Vagina (tissue), 2 donors: ENCODE results near the gene VPS8. TPM values are rescaled to one million over a fixed set of nuclear protein-coding genes. Genes with fewer than 3 reads are reported as not detected.

Experiments
- DNase-seq, 2 donors: peaks; one replicate each; pipeline ENCODE4 v3.0.0-alpha.2; 2017; ENCODE audit errors: extremely low spot score in 2 of 2
- H3K27ac ChIP-seq: fragments of 200-600 bp; sonication (generic); one replicate; pipeline ENCODE4 v1.5.1; 2019
- H3K27me3 ChIP-seq: fragments of 200-600 bp; sonication (generic); one replicate; pipeline ENCODE4 v1.5.1; 2019
- H3K36me3 ChIP-seq, 2 donors: fragments of 200-600 bp; sonication (generic); one replicate each; pipeline ENCODE4 v1.5.1; 2017 to 2019
- H3K4me1 ChIP-seq: fragments of 200-600 bp; sonication (generic); one replicate; pipeline ENCODE4 v1.5.1; 2019
- H3K4me3 ChIP-seq, 2 donors: fragments of 200-600 bp; sonication (generic); 1 replicate in 1 of 2; 2 replicates in 1 of 2; pipeline ENCODE4 v1.5.1; 2016 to 2019
- H3K9me3 ChIP-seq: fragments of 200-600 bp; sonication (generic); one replicate; pipeline ENCODE4 v1.5.1; 2019
- CTCF ChIP-seq, 3 experiments: fragments of 450-650 bp in 2 of 3; fragments of 200-600 bp in 1 of 3; sonication (generic) in 1 of 3; IDR thresholded peaks; one replicate each; pipeline ENCODE4 v1.5.1; 2017 to 2019; ENCODE audit warnings: antibody characterized with exemption in 3 of 3, mild to moderate bottlenecking in 2 of 3, moderate library complexity in 2 of 3
- POLR2A ChIP-seq, 2 donors: fragments of 450-650 bp; IDR thresholded peaks; one replicate each; pipeline ENCODE4 v1.6.1; 2017; ENCODE audit warnings: antibody characterized with exemption in 2 of 2, mild to moderate bottlenecking in 2 of 2, moderate library complexity in 2 of 2
- POLR2AphosphoS5 ChIP-seq, 2 donors: sonication (generic); formaldehyde crosslinking; IDR thresholded peaks; one replicate each; pipeline ENCODE4 v1.9.0; 2017; ENCODE audit warnings: antibody characterized with exemption in 2 of 2, mild to moderate bottlenecking in 2 of 2, low read depth in 1 of 2; ENCODE audit not compliant: insufficient read depth in 1 of 2
- intact Hi-C: fragments of 100-400 bp; cut with DNase I; formaldehyde crosslinking; loops from one replicate; pipeline ENCODE4 v1.15.1; 2023
- total RNA-seq: library from RNA; depleted of rRNA; stranded (reverse); fragments of >200 nt; gene quantifications from one replicate; pipeline ENCODE4 v1.2.3, GENCODE V29; 2016

Gene VPS8
- total RNA-seq, 1 donor from 2014 or later: 52.3 TPM

- Histone ChIP-seq H3K36me3 (peaks cover 0 to 9% of the 10 kb centered on the region in 2 donors), H3K4me3 (no peak overlapping the region), H3K27me3 (no peaks in the 10 kb centered on the region), H3K9me3 (no peaks in the 10 kb centered on the region), H3K4me1 (no peaks in the 10 kb centered on the region), H3K27ac (no peak overlapping the region)
- intact Hi-C loops: no loop called here
- no peak for DNase-seq
- no peak for TF ChIP-seq POLR2A (IDR thresholded peaks at IDR 0.05)
- TF ChIP-seq CTCF (IDR thresholded peaks at IDR 0.05): no peak
- TF ChIP-seq POLR2AphosphoS5 (IDR thresholded peaks at IDR 0.05; ENCODE audit: insufficient read depth in 1 of 2, low read depth in 1 of 2): no peak
These were observed 153.9 kb downstream of the VPS8 start for GRCh38 chr3:184965639-184966430.

GRCh38 chr3:184968115-184968514 lies 156.1 kb downstream of the VPS8 start:
- Histone ChIP-seq H3K36me3 (peaks cover 0 to 22% of the 10 kb centered on the region in 2 donors), H3K27me3 (no peaks in the 10 kb centered on the region), H3K9me3 (no peaks in the 10 kb centered on the region), H3K4me1 (no peaks in the 10 kb centered on the region), H3K4me3 (no peak overlapping the region), H3K27ac (no peak overlapping the region)
- DNase-seq: no peak
- TF ChIP-seq CTCF (IDR thresholded peaks at IDR 0.05): no peak
- no peak for TF ChIP-seq POLR2A (IDR thresholded peaks at IDR 0.05)
- intact Hi-C loops: no loop called here

- H3K36me3 ChIP-seq: peaks cover 0 to 13% of the 10 kb centered on the region in 2 donors
- no peak overlapping the region for H3K27ac ChIP-seq
- intact Hi-C loops: no loop called here
- no peak for TF ChIP-seq POLR2A (IDR thresholded peaks at IDR 0.05)
- TF ChIP-seq POLR2AphosphoS5 (IDR thresholded peaks at IDR 0.05; ENCODE audit: insufficient read depth in 1 of 2, low read depth in 1 of 2): no peak
- TF ChIP-seq CTCF (IDR thresholded peaks at IDR 0.05): no peak
- no peaks in the 10 kb centered on the region for H3K27me3 ChIP-seq
- H3K9me3 ChIP-seq: no peaks in the 10 kb centered on the region
- no peak overlapping the region for H3K4me3 ChIP-seq
- H3K4me1 ChIP-seq: no peaks in the 10 kb centered on the region
- DNase-seq: no peak
These were observed 158.2 kb downstream of the VPS8 start for GRCh38 chr3:184970186-184970585.

- intact Hi-C loops: no loop called here
These were observed 165.8 kb downstream of the VPS8 start for GRCh38 chr3:184977796-184978195.

More at GRCh38 chr3:184977796-184978195, 165.8 kb downstream of the VPS8 start:
- Histone ChIP-seq H3K27ac (no peak overlapping the region), H3K4me1 (no peaks in the 10 kb centered on the region), H3K9me3 (no peaks in the 10 kb centered on the region), H3K36me3 (no peaks in the 10 kb centered on the region), H3K4me3 (no peak overlapping the region), H3K27me3 (no peaks in the 10 kb centered on the region)
- no peak for DNase-seq
- TF ChIP-seq POLR2AphosphoS5 (IDR thresholded peaks at IDR 0.05; ENCODE audit: insufficient read depth in 1 of 2, low read depth in 1 of 2) (no peak), CTCF (IDR thresholded peaks at IDR 0.05) (no peak), POLR2A (IDR thresholded peaks at IDR 0.05) (no peak)
